ENCODE results near the gene AOC2.

- TF ChIP-seq GATA2 (IDR thresholded peaks at IDR 0.05; ENCODE audit: low read depth, low read length) (no peak), GATA3 (IDR thresholded peaks at IDR 0.05; ENCODE audit: low read depth, low read length) (no peak)
Measured at GRCh38 chr17:42844761-42845555, 578 bp downstream of the AOC2 start.

Measured in SH-SY5Y (cell line).